K562 (cell line): ENCODE measurements around the gene CD276. TPM values are rescaled to one million over a fixed set of nuclear protein-coding genes. Genes with fewer than 3 reads are reported as not detected.

Source experiments
- ATAC-seq: fragments of 200-7000 bp; cut with Tn5 transposase; 3 replicates; pipeline ENCODE4 v1.9.1; 2020; ENCODE audit warnings: moderate library complexity
- BruUV-seq: library from RNA; stranded (reverse); fragments of 400-500 nt; replicated peaks from 2 replicates; lab custom pipeline; 2021; lab: Mats Ljungman, UMichigan
- CTCF ChIA-PET: fragments of 300-600 bp; formaldehyde crosslinking; extraction: SDS; loops from one replicate; lab custom pipeline; 2021; ENCODE audit warnings: low intra/inter-chr PET ratio; lab: Yijun Ruan, JAX
- POLR2A ChIA-PET: fragments of 300-600, 350-650 bp; sonication (Branson Sonifier 250); formaldehyde crosslinking; extraction: SDS; loops from one replicate; lab custom pipeline; 2021; ENCODE audit warnings: antibody characterized with exemption, inconsistent platforms; lab: Yijun Ruan, JAX
- DNase-seq, 4 experiments: peaks; one replicate each; pipeline versions ENCODE4 v3.0.0 to v3.0.0-alpha.2; 2011 to 2018; ENCODE audit warnings: low spot score in 3 of 4, mixed read lengths in 3 of 4; ENCODE audit errors: extremely low read depth in 1 of 4
- FAIRE-seq: peaks from 2 replicates; lab custom pipeline; 2011; peaks lifted over from hg19 to GRCh38; lab: Jason Lieb, UNC
- H2AFZ ChIP-seq: 2 replicates; pipeline ENCODE4 v1.6.0; 2011; ENCODE audit warnings: low read depth, low read length, control low read depth, inconsistent platforms
- H3K27ac ChIP-seq: fragments of 200-600 bp; 3 replicates; pipeline ENCODE4 v1.8.0; 2011; ENCODE audit warnings: low read depth, mild to moderate bottlenecking, control low read depth, inconsistent platforms, low read length, moderate library complexity, mixed read lengths; ENCODE audit errors: extremely low read depth
- H3K27me3 ChIP-seq, 2 experiments: fragments of 300-600 bp in 1 of 2; 2 replicates in 1 of 2; 3 replicates in 1 of 2; pipeline versions ENCODE4 v1.6.0 to v1.8.0; 2011; ENCODE audit warnings: inconsistent platforms in 2 of 2, low read length in 2 of 2, mild to moderate bottlenecking in 1 of 2, mixed read lengths in 1 of 2, moderate library complexity in 1 of 2; ENCODE audit not compliant: control insufficient read depth in 2 of 2, insufficient read depth in 2 of 2
- H3K36me3 ChIP-seq: fragments of 300-600 bp; 3 replicates; pipeline ENCODE4 v1.8.0; 2011; ENCODE audit warnings: mild to moderate bottlenecking, low read length, inconsistent platforms; ENCODE audit not compliant: control insufficient read depth, insufficient read depth
- H3K4me1 ChIP-seq, 2 experiments: fragments of 200-600 bp in 1 of 2; replicated peaks in 1 of 2; 2 replicates in 1 of 2; 3 replicates in 1 of 2; pipeline versions ENCODE4 v1.5.1 to v1.8.0; 2011; ENCODE audit warnings: inconsistent platforms in 2 of 2, low read length in 2 of 2, mild to moderate bottlenecking in 1 of 2, mixed read lengths in 1 of 2, moderate library complexity in 1 of 2; ENCODE audit not compliant: control insufficient read depth in 2 of 2, insufficient read depth in 2 of 2
- H3K4me2 ChIP-seq: 2 replicates; pipeline ENCODE4 v1.6.1; 2011; ENCODE audit warnings: low read length, control low read depth, inconsistent platforms, mixed read lengths; ENCODE audit not compliant: insufficient read depth
- H3K4me3 ChIP-seq: fragments of 200-600 bp; sonication (generic), shearing (Covaris generic); 2 replicates; pipeline ENCODE4 v1.5.1; 2016; ENCODE audit warnings: control low read depth, inconsistent platforms
- H3K79me2 ChIP-seq: fragments of 200-600 bp; 3 replicates; pipeline ENCODE4 v1.8.0; 2011; ENCODE audit warnings: low read length, inconsistent platforms; ENCODE audit not compliant: control insufficient read depth, insufficient read depth
- H3K9ac ChIP-seq, 2 experiments: 2 replicates each; pipeline versions ENCODE4 v1.6.0 to v1.6.1; 2011; ENCODE audit warnings: low read depth in 2 of 2, low read length in 2 of 2, control low read depth in 1 of 2, inconsistent platforms in 1 of 2, mild to moderate bottlenecking in 1 of 2, mixed read lengths in 1 of 2; ENCODE audit not compliant: insufficient read depth in 1 of 2
- H3K9me1 ChIP-seq: one replicate; pipeline ENCODE4 v1.6.0; 2011; ENCODE audit warnings: inconsistent platforms, mild to moderate bottlenecking, low read length, moderate library complexity; ENCODE audit not compliant: control insufficient read depth, insufficient read depth
- H3K9me3 ChIP-seq: replicated peaks from 2 replicates; pipeline ENCODE4 v1.5.1; 2011; ENCODE audit warnings: low read depth, low read length, inconsistent platforms; ENCODE audit not compliant: control insufficient read depth, insufficient read depth
- H4K20me1 ChIP-seq: replicated peaks from 2 replicates; pipeline ENCODE4 v1.6.1; 2011; ENCODE audit warnings: low read length, inconsistent platforms, mixed read lengths; ENCODE audit not compliant: control insufficient read depth, insufficient read depth
- E2F4 ChIP-seq: sonication (generic); formaldehyde crosslinking; IDR thresholded peaks from 2 replicates; pipeline ENCODE4 v1.8.0; 2022; ENCODE audit warnings: mild to moderate bottlenecking, low read depth, missing genetic modification reagents
- PML ChIP-seq: IDR thresholded peaks from 2 replicates; pipeline ENCODE4 v1.6.1; 2012; ENCODE audit warnings: low read length, inconsistent platforms
- TCF15 ChIP-seq: fragments of 250-450 bp; sonication (Bioruptor Pico); IDR thresholded peaks from 2 replicates; pipeline ENCODE4 v1.8.0; 2022; ENCODE audit warnings: moderate library complexity, mild to moderate bottlenecking, inconsistent platforms
- TSHZ1 ChIP-seq: fragments of 250-450 bp; sonication (Bioruptor Pico); IDR thresholded peaks from 2 replicates; pipeline ENCODE4 v1.4.0; 2020; ENCODE audit warnings: mild to moderate bottlenecking, moderate library complexity
- ZNF174 ChIP-seq: fragments of 250-450 bp; sonication (Bioruptor Pico); IDR thresholded peaks from 2 replicates; pipeline ENCODE4 v1.4.0; 2020; ENCODE audit warnings: mild to moderate bottlenecking
- WGBS: fragments of 100-300 bp; shearing (Covaris generic); methylation state at CpG from one replicate; pipeline ENCODE4 v1.1.6; 2016; ENCODE audit warnings: low coverage, mixed read lengths; ENCODE audit not compliant: insufficient coverage; ENCODE audit errors: missing lambda C conversion rate; 5-methylcytosine and 5-hydroxymethylcytosine counted together
- in situ Hi-C: fragments of 300-500 bp; cut with MboI; formaldehyde crosslinking; loops from 4 replicates; pipeline ENCODE4 v1.15.0; 2018; ENCODE audit warnings: inconsistent platforms, mixed read lengths
- intact Hi-C: fragments of 100-400 bp; cut with micrococcal nuclease; formaldehyde crosslinking; loops from 2 replicates; pipeline ENCODE4 v1.14.2; 2022
- polyA plus RNA-seq, 8 experiments: library from polyadenylated mRNA; depleted of rRNA in 4 of 8; stranded (reverse) in 5 of 8; unstranded in 3 of 8; fragments of >200 nt; fragmentation: Nextera tagmentation in 2 of 8; fragmentation: Illumina TruSeq in 1 of 8; extraction: Ambion mirVana in 2 of 8; extraction: Trizol in 1 of 8; gene quantifications; 2 replicates each; pipeline versions ENCODE4 v1.2.1 to v1.2.3, GENCODE V29; 2011 to 2014; ENCODE audit warnings: inconsistent platforms in 1 of 8, missing spikeins in 1 of 8
- total RNA-seq, 7 experiments: library from RNA; depleted of rRNA in 6 of 7; stranded (reverse); fragments of >200 nt in 6 of 7; fragmentation: Illumina TruSeq in 2 of 7; extraction: Trizol in 2 of 7; gene quantifications; 2 replicates each; pipeline versions ENCODE4 v1.2.1 to v1.2.3, GENCODE V29; 2011 to 2021; ENCODE audit warnings: low replicate concordance in 1 of 7

The CD276 gene
- total and polyA plus RNA-seq, 9 of the 15 experiments (the other 6 are each of a cell fraction or from before 2014, with no cell fraction given), result 0.11 to 3.6 (median 2.3) TPM

DNA sequence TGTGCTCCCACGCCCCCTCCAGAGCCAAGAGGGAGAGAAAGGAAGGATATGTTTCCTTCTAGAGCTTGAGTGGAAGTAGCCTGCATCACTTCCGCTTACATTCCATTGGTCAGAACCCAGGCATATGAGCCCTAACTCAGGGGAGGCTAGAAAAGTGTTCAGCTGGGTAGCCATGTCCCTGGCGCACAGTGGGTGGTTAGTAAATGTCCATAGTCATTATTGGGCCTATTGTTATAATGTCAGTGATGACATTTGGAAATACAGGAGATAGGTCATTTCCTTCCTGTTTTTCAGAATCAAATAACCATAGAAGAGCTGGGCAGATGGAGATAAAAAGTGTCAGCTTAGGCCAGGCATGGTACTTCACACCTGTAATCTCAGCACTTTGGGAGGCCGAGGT, 27.3 kb downstream of the CD276 start:
- Histone ChIP-seq H3K9me3 (no peaks in the 10 kb centered on the region), H3K27me3 (peaks cover 0 to 2% of the 10 kb centered on the region in 2 experiments; a peak in 2 of 5 replicates), H3K79me2 (no peaks in the 10 kb centered on the region), H3K4me1 (no peaks in the 10 kb centered on the region), H3K27ac (no peak overlapping the region), H3K9me1 (no peaks in the 10 kb centered on the region), H4K20me1 (no peaks in the 10 kb centered on the region; the same call in 1 of the 2 replicates), H2AFZ (no peak overlapping the region)
- ATAC-seq, result no peak
- in situ Hi-C loops, result no loop called here
- 7% methylated on average over 4 of the region's 4 CpGs for WGBS
- no TSS peak for BruUV-seq
- no peak for FAIRE-seq
- ChIA-PET CTCF (no interaction called here), POLR2A (interaction anchor here (0.6 to 0.7 kb wide), 2 partner anchors 9 to 286 kb away, joined by 3 read pairs; no protein-coding TSS in a partner anchor)
- DNase-seq, result no peak
- TF ChIP-seq PML, result no peak
- no peak for TF ChIP-seq TSHZ1 (CRISPR knock-in tag)
- TF ChIP-seq ZNF174, result no peak
- TF ChIP-seq TCF15 (CRISPR knock-in tag), result no peak
- no peak for TF ChIP-seq E2F4
- TF ChIP-seq, all 486 proteins: peak for 0
- Histone ChIP-seq H3K4me3 (no peak overlapping the region), H3K36me3 (no peaks in the 10 kb centered on the region), H3K4me2 (no peak overlapping the region), H3K9ac (no peak overlapping the region)
- intact Hi-C loops, result loop anchor here (5.0 kb wide), 1 partner anchor 196 kb away; no protein-coding TSS in a partner anchor
